Ovary (tissue), 3 donors: ENCODE data around the gene UBE4A.

Experiments used
- CTCF ChIP-seq, 3 donors: fragments of 450-650 bp in 2 of 3; fragments of 200-600 bp in 1 of 3; IDR thresholded peaks; one replicate each; pipeline versions ENCODE4 v1.5.1 to v1.8.0; 2016 to 2022; ENCODE audit warnings: antibody characterized with exemption in 3 of 3, mild to moderate bottlenecking in 1 of 3
- POLR2A ChIP-seq: fragments of 450-650 bp; IDR thresholded peaks from one replicate; pipeline ENCODE4 v1.6.1; 2017; ENCODE audit warnings: antibody characterized with exemption, mild to moderate bottlenecking, moderate library complexity
- donor health status: DM: no; HTN: no; CAD: no.

- TF ChIP-seq POLR2A = no peak
- TF ChIP-seq CTCF (IDR thresholded peaks at IDR 0.05) = no peak
Observed at GRCh38 chr11:118430956-118431355, 71.6 kb downstream of the UBE4A start.
